Vagina (tissue), 2 donors: ENCODE measurements around the gene GJD2.

ENCODE experiments used
- POLR2A ChIP-seq, 2 donors: fragments of 450-650 bp; IDR thresholded peaks; one replicate each; pipeline ENCODE4 v1.6.1; 2017; ENCODE audit warnings: antibody characterized with exemption in 2 of 2, mild to moderate bottlenecking in 2 of 2, moderate library complexity in 2 of 2
- POLR2AphosphoS5 ChIP-seq, 2 donors: sonication (generic); formaldehyde crosslinking; IDR thresholded peaks; one replicate each; pipeline ENCODE4 v1.9.0; 2017; ENCODE audit warnings: antibody characterized with exemption in 2 of 2, mild to moderate bottlenecking in 2 of 2, low read depth in 1 of 2; ENCODE audit not compliant: insufficient read depth in 1 of 2
- TF ChIP-seq, protein P1 (sequence below), 3 experiments: fragments of 450-650 bp in 2 of 3; fragments of 200-600 bp in 1 of 3; sonication (generic) in 1 of 3; IDR thresholded peaks; one replicate each; pipeline ENCODE4 v1.5.1; 2017 to 2019; ENCODE audit warnings: antibody characterized with exemption in 3 of 3, mild to moderate bottlenecking in 2 of 3, moderate library complexity in 2 of 3

DNA sequence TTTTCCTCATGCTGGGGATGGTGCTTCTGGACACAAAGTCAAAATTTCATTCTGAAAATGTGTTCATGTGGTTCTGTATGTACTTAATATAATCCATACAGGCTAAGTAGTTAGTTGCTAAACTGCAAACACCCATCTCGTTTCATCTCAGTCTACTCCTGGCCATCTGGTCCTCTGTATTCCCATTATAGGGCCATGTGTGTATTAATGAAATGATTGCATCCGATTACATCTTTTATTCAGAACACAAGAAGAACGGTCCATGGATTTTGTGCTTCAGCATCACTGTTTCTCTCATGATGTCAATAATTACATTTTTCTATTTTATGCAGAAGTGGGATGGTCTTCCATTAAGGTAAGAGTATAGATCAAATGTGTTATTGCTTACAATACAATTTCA, 6.1 kb upstream of the GJD2 start:
- TF ChIP-seq POLR2AphosphoS5 (IDR thresholded peaks at IDR 0.05; ENCODE audit: insufficient read depth in 1 of 2, low read depth in 1 of 2) (no peak), POLR2A (IDR thresholded peaks at IDR 0.05) (no peak)
- TF ChIP-seq, protein P1, sequence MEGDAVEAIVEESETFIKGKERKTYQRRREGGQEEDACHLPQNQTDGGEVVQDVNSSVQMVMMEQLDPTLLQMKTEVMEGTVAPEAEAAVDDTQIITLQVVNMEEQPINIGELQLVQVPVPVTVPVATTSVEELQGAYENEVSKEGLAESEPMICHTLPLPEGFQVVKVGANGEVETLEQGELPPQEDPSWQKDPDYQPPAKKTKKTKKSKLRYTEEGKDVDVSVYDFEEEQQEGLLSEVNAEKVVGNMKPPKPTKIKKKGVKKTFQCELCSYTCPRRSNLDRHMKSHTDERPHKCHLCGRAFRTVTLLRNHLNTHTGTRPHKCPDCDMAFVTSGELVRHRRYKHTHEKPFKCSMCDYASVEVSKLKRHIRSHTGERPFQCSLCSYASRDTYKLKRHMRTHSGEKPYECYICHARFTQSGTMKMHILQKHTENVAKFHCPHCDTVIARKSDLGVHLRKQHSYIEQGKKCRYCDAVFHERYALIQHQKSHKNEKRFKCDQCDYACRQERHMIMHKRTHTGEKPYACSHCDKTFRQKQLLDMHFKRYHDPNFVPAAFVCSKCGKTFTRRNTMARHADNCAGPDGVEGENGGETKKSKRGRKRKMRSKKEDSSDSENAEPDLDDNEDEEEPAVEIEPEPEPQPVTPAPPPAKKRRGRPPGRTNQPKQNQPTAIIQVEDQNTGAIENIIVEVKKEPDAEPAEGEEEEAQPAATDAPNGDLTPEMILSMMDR (IDR thresholded peaks at IDR 0.05): no peak
